ENCODE data around the gene POLG2. TPM values are rescaled to one million over a fixed set of nuclear protein-coding genes. Genes with fewer than 3 reads are reported as not detected.

The POLG2 gene
- total RNA-seq, 2 donors from 2014 or later: 27.1 to 33.9 TPM

DNA sequence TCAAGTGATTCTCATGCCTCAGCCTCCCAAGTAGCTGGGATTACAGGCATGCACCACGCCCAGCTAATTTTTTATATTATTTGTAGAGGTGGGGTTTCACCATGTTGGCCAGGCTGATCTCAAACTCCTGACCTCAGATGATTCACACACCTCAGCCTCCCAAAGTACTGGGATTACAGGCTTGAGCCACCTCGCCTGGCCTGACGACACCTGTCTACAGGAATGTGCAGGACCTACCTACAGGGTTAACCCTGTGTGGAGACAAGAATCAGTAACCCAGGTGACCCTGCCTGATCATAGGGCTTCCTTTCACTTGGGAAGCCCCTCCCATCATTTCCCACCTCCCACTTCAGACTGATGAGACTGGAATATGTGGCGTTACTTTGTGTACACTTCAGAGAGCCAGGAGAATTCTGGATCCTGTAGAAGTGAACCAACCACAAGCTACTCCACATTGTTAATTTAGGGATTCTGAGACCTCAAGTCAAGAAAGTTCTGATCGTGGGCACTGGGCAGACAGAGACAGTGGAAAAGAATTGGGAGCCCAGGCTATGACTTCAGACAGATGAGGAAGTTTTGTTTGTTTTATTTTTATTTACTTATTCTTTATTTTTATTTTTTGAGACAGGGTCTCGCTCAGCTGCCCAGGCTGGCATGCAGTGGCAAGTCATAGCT is 53.6 kb downstream of the POLG2 start:
- H3K4me3 ChIP-seq (ENCODE audit: low read length): no peak overlapping the region
- no peak overlapping the region for H3K27ac ChIP-seq (ENCODE audit: low read depth, low read length)
- no peaks in the 10 kb centered on the region for H3K27me3 ChIP-seq (ENCODE audit: control insufficient read depth, insufficient read depth, low read length, poor library complexity, severe bottlenecking)
- H3K36me3 Mint-ChIP-seq (ENCODE audit: low read depth): peaks cover 3% of the 10 kb centered on the region
- H3K36me3 ChIP-seq (ENCODE audit: control insufficient read depth, insufficient read depth, low read length): no peaks in the 10 kb centered on the region
- TF ChIP-seq, protein P1, sequence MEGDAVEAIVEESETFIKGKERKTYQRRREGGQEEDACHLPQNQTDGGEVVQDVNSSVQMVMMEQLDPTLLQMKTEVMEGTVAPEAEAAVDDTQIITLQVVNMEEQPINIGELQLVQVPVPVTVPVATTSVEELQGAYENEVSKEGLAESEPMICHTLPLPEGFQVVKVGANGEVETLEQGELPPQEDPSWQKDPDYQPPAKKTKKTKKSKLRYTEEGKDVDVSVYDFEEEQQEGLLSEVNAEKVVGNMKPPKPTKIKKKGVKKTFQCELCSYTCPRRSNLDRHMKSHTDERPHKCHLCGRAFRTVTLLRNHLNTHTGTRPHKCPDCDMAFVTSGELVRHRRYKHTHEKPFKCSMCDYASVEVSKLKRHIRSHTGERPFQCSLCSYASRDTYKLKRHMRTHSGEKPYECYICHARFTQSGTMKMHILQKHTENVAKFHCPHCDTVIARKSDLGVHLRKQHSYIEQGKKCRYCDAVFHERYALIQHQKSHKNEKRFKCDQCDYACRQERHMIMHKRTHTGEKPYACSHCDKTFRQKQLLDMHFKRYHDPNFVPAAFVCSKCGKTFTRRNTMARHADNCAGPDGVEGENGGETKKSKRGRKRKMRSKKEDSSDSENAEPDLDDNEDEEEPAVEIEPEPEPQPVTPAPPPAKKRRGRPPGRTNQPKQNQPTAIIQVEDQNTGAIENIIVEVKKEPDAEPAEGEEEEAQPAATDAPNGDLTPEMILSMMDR (conservative IDR thresholded peaks at IDR 0.05): no peak
- H3K4me1 ChIP-seq (ENCODE audit: control insufficient read depth, insufficient read depth, low read length): no peaks in the 10 kb centered on the region
- no peak overlapping the region for H3K9ac ChIP-seq (ENCODE audit: extremely low read depth, low read length, poor library complexity, severe bottlenecking)
- H3K27ac Mint-ChIP-seq: no peak overlapping the region
- no peaks in the 10 kb centered on the region for H3K27me3 Mint-ChIP-seq (ENCODE audit: insufficient read depth)
- peaks cover 25% of the 10 kb centered on the region for H3K9me3 Mint-ChIP-seq
- DNase-seq: no peak
- H3K4me3 Mint-ChIP-seq: no peak overlapping the region
- no peaks in the 10 kb centered on the region for H3K4me1 Mint-ChIP-seq
- peaks cover 11% of the 10 kb centered on the region for H3K9me3 ChIP-seq (ENCODE audit: control insufficient read depth, low read length)
- WGBS, 2 experiments (ENCODE audit: insufficient coverage in 1 of 2, insufficient read length in 1 of 2): 89 to 95% methylated on average over 4 to 6 of the region's 6 CpGs

DNA sequence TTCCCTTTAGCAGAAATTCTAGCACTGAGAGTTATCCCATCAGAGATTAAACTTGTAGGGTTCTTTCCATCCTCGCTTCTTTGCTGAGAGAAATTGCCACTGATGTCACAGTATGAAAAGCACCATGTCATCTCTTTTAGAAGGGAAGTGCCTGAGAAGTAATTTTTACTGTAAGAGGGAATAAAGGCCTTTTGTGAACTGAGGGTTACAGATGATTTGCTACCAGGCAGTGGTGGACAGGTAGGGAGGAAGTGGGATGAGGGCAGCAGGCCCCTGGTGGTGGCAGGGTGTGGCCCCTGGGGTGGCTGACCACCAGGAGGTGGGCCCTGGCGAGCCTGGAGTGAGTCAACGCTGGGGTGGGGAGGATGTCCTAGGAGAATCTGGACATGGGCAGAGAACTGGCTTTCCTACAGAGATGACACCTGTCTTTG is 54.3 kb downstream of the POLG2 start:
- Histone ChIP-seq H3K36me3 (ENCODE audit: control insufficient read depth, insufficient read depth, low read length) (no peaks in the 10 kb centered on the region), H3K27me3 (ENCODE audit: control insufficient read depth, insufficient read depth, low read length, poor library complexity, severe bottlenecking) (no peaks in the 10 kb centered on the region), H3K4me1 (ENCODE audit: control insufficient read depth, insufficient read depth, low read length) (no peaks in the 10 kb centered on the region), H3K9me3 (ENCODE audit: control insufficient read depth, low read length) (peaks cover 18% of the 10 kb centered on the region), H3K9ac (ENCODE audit: extremely low read depth, low read length, poor library complexity, severe bottlenecking) (no peak overlapping the region), H3K27ac (ENCODE audit: low read depth, low read length) (no peak overlapping the region), H3K4me3 (ENCODE audit: low read length) (no peak overlapping the region)
- Mint-ChIP-seq H3K4me3 (no peak overlapping the region), H3K36me3 (ENCODE audit: low read depth) (peaks cover 3% of the 10 kb centered on the region), H3K4me1 (no peaks in the 10 kb centered on the region), H3K9me3 (peaks cover 31% of the 10 kb centered on the region), H3K27me3 (ENCODE audit: insufficient read depth) (no peaks in the 10 kb centered on the region), H3K27ac (no peak overlapping the region)
- WGBS, 2 experiments (ENCODE audit: insufficient coverage in 1 of 2, insufficient read length in 1 of 2): 78 to 88% methylated on average over 1 to 3 of the region's 3 CpGs
- TF ChIP-seq, protein P1 (conservative IDR thresholded peaks at IDR 0.05): no peak
- DNase-seq: no peak

DNA sequence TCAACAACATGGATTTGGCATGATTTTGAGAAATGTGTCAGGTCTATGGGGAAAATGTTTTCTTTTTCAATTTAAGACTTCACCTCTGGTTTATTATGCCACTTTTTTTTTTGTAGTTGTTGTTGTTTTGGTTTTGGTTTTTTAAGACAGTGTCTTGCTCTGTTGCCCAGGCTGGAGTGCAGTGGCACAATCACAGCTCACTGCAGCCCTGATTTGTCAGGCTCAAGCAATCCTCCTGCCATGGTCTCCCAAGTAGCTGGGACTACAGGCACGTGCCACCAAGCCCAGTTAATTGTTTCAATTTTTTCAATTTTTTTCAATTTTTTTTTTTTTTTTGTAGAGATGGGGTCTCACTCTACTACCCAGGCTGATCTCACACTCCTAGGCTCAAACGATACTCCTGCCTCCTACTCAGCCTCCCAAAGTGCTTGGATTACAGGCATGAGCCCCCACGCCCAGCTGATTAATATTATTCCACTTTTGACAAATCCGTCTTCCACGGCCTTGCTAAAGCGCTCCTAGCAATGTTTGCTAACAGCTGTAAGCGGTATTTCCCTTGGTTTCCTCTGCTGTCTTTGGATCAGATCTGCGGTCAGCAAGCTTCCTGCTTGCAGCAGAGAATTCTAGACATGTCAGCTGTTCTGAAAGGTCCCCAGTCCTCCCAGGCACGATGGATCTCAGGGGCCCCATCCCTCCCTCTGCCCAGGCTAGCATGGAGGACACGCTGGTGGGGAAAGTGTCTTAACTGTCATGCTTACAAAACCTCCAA is 54.9 kb downstream of the POLG2 start:
- H3K4me1 ChIP-seq (ENCODE audit: control insufficient read depth, insufficient read depth, low read length): no peaks in the 10 kb centered on the region
- no peak for DNase-seq
- peaks cover 3% of the 10 kb centered on the region for H3K36me3 Mint-ChIP-seq (ENCODE audit: low read depth)
- WGBS, 2 experiments (ENCODE audit: insufficient coverage in 1 of 2, insufficient read length in 1 of 2): 87 to 90% methylated on average over 6 to 10 of the region's 10 CpGs
- H3K27ac Mint-ChIP-seq: no peak overlapping the region
- H3K9me3 Mint-ChIP-seq: peaks cover 37% of the 10 kb centered on the region
- H3K27me3 ChIP-seq (ENCODE audit: control insufficient read depth, insufficient read depth, low read length, poor library complexity, severe bottlenecking): no peaks in the 10 kb centered on the region
- TF ChIP-seq, protein P1 (conservative IDR thresholded peaks at IDR 0.05): no peak
- H3K4me1 Mint-ChIP-seq: no peaks in the 10 kb centered on the region
- H3K9me3 ChIP-seq (ENCODE audit: control insufficient read depth, low read length): peaks cover 24% of the 10 kb centered on the region
- no peak overlapping the region for H3K4me3 ChIP-seq (ENCODE audit: low read length)
- no peak overlapping the region for H3K9ac ChIP-seq (ENCODE audit: extremely low read depth, low read length, poor library complexity, severe bottlenecking)
- H3K27ac ChIP-seq (ENCODE audit: low read depth, low read length): no peak overlapping the region
- no peaks in the 10 kb centered on the region for H3K36me3 ChIP-seq (ENCODE audit: control insufficient read depth, insufficient read depth, low read length)
- H3K4me3 Mint-ChIP-seq: no peak overlapping the region
- no peaks in the 10 kb centered on the region for H3K27me3 Mint-ChIP-seq (ENCODE audit: insufficient read depth)

Measured in endodermal cell (in vitro differentiated cells).